ENCODE measurements around the gene SUDS3. TPM values are rescaled to one million over a fixed set of nuclear protein-coding genes. Genes with fewer than 3 reads are reported as not detected.

SUDS3 gene
- total and polyA plus RNA-seq, 2 experiments from 2014 or later = 53.0 to 77.1 TPM

DNA sequence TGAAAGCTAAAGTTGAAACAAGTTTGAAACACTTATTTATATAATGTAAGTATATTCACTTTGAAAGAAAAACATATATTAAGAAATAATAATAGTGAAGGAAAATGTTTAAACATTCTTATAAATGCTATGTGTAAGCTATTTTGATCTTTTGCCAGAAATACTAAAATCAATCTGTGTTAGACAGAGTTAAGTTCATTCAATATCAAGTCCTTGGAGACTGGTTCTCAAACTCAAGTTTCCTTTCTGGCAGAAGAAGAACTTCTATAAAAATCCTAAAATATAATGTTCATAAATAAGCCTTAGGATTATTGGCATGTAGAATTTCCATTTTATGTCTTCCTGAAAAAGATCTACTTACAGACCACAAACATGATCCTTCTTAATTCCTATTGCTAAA lies 49.0 kb upstream of the SUDS3 start (continued):
- TF ChIP-seq, protein P1, sequence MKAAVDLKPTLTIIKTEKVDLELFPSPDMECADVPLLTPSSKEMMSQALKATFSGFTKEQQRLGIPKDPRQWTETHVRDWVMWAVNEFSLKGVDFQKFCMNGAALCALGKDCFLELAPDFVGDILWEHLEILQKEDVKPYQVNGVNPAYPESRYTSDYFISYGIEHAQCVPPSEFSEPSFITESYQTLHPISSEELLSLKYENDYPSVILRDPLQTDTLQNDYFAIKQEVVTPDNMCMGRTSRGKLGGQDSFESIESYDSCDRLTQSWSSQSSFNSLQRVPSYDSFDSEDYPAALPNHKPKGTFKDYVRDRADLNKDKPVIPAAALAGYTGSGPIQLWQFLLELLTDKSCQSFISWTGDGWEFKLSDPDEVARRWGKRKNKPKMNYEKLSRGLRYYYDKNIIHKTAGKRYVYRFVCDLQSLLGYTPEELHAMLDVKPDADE (IDR thresholded peaks at IDR 0.05) = no peak
- TF ChIP-seq EZH2phosphoT487 (IDR thresholded peaks at IDR 0.05; ENCODE audit: unreplicated experiment) = no peak
- TF ChIP-seq POLR2AphosphoS5 (IDR thresholded peaks at IDR 0.05; ENCODE audit: low read depth) = no peak

DNA sequence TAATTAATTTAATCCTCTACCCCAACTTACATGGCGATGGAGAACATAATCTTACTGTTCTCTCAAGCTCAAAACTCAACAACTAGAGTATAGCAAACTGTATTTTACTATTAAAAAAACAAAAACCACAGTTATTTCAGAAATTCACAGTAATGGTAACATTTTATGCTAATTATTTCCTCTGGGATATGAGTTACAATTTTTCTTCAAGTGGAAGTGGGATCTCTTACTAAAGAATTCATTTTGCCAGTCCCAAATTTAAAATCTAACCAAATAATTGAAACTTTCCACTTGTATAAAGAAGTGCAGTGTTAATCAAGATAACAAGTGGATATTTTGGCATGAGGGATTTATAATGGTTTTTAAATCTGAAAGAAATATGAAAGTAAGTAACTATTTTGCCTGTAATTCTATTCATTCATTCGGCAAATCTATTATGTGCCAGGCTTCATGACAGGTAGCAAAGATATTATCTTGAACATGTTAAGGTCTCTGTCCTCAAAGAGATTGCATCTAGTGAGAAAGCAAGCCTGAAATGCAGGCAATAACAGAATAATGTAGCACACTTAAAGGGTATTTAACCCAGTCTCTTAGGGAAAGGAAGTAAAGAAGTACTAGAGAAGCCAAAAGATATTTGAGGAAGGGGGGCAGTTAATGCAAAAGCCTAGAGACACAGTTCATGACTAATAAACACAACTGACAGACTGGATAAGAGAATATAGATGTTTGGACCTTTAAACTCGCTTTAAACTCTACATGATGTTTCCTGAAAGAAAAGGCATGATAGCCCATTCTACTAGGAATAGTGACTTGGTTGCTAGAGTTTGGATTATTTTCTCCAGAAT lies 47.6 kb upstream of the SUDS3 start:
- DNase-seq (ENCODE audit: low spot score) (no peak), ATAC-seq (no peak)
- H3K27ac Mint-ChIP-seq = no peak overlapping the region
- H3F3A ChIP-seq (replicated peaks; ENCODE audit: low read depth) = no peaks in the 10 kb centered on the region
- no peaks in the 10 kb centered on the region for H3K27me3 ChIP-seq (ENCODE audit: insufficient read depth)
- H3K4me1 ChIP-seq (ENCODE audit: insufficient read depth) = no peaks in the 10 kb centered on the region
- no peak overlapping the region for H3K4me3 ChIP-seq
- no peak overlapping the region for H3K4me3 Mint-ChIP-seq
- H3K36me3 Mint-ChIP-seq (ENCODE audit: low read depth) = no peaks in the 10 kb centered on the region; the same call in 2 of the 3 replicates
- H2AFZ ChIP-seq = no peak overlapping the region
- H3K9me2 ChIP-seq (ENCODE audit: insufficient read depth) = no peaks in the 10 kb centered on the region
- H3K4me1 Mint-ChIP-seq = peaks cover 4% of the 10 kb centered on the region
- H3K9me3 Mint-ChIP-seq = no peaks in the 10 kb centered on the region
- no peaks in the 10 kb centered on the region for H3K79me2 ChIP-seq (replicated peaks; ENCODE audit: insufficient read depth)
- no peaks in the 10 kb centered on the region for H4K20me1 ChIP-seq (replicated peaks; ENCODE audit: insufficient read depth)
- no peak overlapping the region for H3K4me2 ChIP-seq
- no peaks in the 10 kb centered on the region for H3K27me3 Mint-ChIP-seq (ENCODE audit: insufficient read depth, low read depth, poor library complexity)
- H3K36me3 ChIP-seq (ENCODE audit: insufficient read depth) = no peaks in the 10 kb centered on the region
- no peak overlapping the region for H3K27ac ChIP-seq (ENCODE audit: low read depth)
- TF ChIP-seq, protein P2, sequence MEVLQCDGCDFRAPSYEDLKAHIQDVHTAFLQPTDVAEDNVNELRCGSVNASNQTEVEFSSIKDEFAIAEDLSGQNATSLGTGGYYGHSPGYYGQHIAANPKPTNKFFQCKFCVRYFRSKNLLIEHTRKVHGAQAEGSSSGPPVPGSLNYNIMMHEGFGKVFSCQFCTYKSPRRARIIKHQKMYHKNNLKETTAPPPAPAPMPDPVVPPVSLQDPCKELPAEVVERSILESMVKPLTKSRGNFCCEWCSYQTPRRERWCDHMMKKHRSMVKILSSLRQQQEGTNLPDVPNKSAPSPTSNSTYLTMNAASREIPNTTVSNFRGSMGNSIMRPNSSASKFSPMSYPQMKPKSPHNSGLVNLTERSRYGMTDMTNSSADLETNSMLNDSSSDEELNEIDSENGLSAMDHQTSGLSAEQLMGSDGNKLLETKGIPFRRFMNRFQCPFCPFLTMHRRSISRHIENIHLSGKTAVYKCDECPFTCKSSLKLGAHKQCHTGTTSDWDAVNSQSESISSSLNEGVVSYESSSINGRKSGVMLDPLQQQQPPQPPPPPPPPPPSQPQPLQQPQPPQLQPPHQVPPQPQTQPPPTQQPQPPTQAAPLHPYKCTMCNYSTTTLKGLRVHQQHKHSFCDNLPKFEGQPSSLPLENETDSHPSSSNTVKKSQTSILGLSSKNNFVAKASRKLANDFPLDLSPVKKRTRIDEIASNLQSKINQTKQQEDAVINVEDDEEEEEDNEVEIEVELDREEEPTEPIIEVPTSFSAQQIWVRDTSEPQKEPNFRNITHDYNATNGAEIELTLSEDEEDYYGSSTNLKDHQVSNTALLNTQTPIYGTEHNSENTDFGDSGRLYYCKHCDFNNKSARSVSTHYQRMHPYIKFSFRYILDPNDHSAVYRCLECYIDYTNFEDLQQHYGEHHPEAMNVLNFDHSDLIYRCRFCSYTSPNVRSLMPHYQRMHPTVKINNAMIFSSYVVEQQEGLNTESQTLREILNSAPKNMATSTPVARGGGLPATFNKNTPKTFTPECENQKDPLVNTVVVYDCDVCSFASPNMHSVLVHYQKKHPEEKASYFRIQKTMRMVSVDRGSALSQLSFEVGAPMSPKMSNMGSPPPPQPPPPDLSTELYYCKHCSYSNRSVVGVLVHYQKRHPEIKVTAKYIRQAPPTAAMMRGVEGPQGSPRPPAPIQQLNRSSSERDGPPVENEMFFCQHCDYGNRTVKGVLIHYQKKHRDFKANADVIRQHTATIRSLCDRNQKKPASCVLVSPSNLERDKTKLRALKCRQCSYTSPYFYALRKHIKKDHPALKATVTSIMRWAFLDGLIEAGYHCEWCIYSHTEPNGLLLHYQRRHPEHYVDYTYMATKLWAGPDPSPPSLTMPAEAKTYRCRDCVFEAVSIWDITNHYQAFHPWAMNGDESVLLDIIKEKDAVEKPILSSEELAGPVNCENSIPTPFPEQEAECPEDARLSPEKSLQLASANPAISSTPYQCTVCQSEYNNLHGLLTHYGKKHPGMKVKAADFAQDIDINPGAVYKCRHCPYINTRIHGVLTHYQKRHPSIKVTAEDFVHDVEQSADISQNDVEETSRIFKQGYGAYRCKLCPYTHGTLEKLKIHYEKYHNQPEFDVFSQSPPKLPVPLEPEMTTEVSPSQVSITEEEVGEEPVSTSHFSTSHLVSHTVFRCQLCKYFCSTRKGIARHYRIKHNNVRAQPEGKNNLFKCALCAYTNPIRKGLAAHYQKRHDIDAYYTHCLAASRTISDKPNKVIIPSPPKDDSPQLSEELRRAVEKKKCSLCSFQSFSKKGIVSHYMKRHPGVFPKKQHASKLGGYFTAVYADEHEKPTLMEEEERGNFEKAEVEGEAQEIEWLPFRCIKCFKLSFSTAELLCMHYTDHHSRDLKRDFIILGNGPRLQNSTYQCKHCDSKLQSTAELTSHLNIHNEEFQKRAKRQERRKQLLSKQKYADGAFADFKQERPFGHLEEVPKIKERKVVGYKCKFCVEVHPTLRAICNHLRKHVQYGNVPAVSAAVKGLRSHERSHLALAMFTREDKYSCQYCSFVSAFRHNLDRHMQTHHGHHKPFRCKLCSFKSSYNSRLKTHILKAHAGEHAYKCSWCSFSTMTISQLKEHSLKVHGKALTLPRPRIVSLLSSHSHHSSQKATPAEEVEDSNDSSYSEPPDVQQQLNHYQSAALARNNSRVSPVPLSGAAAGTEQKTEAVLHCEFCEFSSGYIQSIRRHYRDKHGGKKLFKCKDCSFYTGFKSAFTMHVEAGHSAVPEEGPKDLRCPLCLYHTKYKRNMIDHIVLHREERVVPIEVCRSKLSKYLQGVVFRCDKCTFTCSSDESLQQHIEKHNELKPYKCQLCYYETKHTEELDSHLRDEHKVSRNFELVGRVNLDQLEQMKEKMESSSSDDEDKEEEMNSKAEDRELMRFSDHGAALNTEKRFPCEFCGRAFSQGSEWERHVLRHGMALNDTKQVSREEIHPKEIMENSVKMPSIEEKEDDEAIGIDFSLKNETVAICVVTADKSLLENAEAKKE (CRISPR knock-in tag; IDR thresholded peaks at IDR 0.05) = no peak
- TF ChIP-seq CREB1 (CRISPR knock-in tag; IDR thresholded peaks at IDR 0.05; ENCODE audit: low read depth) = no peak
- no peak for TF ChIP-seq ZNF331 (CRISPR knock-in tag; IDR thresholded peaks at IDR 0.05; ENCODE audit: low read depth)
- TF ChIP-seq, protein P3, sequence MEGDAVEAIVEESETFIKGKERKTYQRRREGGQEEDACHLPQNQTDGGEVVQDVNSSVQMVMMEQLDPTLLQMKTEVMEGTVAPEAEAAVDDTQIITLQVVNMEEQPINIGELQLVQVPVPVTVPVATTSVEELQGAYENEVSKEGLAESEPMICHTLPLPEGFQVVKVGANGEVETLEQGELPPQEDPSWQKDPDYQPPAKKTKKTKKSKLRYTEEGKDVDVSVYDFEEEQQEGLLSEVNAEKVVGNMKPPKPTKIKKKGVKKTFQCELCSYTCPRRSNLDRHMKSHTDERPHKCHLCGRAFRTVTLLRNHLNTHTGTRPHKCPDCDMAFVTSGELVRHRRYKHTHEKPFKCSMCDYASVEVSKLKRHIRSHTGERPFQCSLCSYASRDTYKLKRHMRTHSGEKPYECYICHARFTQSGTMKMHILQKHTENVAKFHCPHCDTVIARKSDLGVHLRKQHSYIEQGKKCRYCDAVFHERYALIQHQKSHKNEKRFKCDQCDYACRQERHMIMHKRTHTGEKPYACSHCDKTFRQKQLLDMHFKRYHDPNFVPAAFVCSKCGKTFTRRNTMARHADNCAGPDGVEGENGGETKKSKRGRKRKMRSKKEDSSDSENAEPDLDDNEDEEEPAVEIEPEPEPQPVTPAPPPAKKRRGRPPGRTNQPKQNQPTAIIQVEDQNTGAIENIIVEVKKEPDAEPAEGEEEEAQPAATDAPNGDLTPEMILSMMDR (conservative IDR thresholded peaks at IDR 0.05; ENCODE audit: low read depth in 2 of 2) = no peak
- no peak for TF ChIP-seq STAT1 (IDR thresholded peaks at IDR 0.05; ENCODE audit: unreplicated experiment)
- no peak for TF ChIP-seq EZH2 (IDR thresholded peaks at IDR 0.05; ENCODE audit: low read depth, unreplicated experiment)
- TF ChIP-seq EZH2phosphoT487 (IDR thresholded peaks at IDR 0.05; ENCODE audit: unreplicated experiment) = no peak
- TF ChIP-seq NANOG (IDR thresholded peaks at IDR 0.05; ENCODE audit: borderline replicate concordance) = no peak
- TF ChIP-seq JUNB (IDR thresholded peaks at IDR 0.05; ENCODE audit: unreplicated experiment) = no peak
- TF ChIP-seq POLR2AphosphoS5 (IDR thresholded peaks at IDR 0.05; ENCODE audit: low read depth) = no peak

Measured in GM23338 (cell line).